Endothelial cell of umbilical vein (primary cell): ENCODE data around the gene RGS7.

Source experiments
- EZH2 ChIP-seq: IDR thresholded peaks from 2 replicates; pipeline ENCODE4 v1.6.1; 2012; ENCODE audit warnings: borderline replicate concordance, low read depth, mild to moderate bottlenecking, moderate library complexity, low read length, inconsistent platforms; ENCODE audit not compliant: severe bottlenecking
- FOS ChIP-seq: IDR thresholded peaks from 2 replicates; pipeline ENCODE4 v1.6.1; 2011; ENCODE audit warnings: mild to moderate bottlenecking, low read length, moderate library complexity, borderline replicate concordance; ENCODE audit not compliant: insufficient read depth
- GATA2 ChIP-seq: IDR thresholded peaks from 2 replicates; pipeline ENCODE4 v1.7.0; 2011; ENCODE audit warnings: low read depth, mild to moderate bottlenecking, moderate library complexity, mixed read lengths, low read length; ENCODE audit not compliant: insufficient read length, insufficient read depth
- JUN ChIP-seq: IDR thresholded peaks from 2 replicates; pipeline ENCODE4 v1.6.1; 2011; ENCODE audit warnings: borderline replicate concordance, low read depth; ENCODE audit not compliant: insufficient read length, insufficient read depth
- MYC ChIP-seq: IDR thresholded peaks from one replicate; pipeline ENCODE4 v1.6.1; 2011; ENCODE audit warnings: mild to moderate bottlenecking, low read depth, low read length
- POLR2A ChIP-seq: IDR thresholded peaks from 2 replicates; pipeline ENCODE4 v1.6.1; 2012; ENCODE audit warnings: low read depth, mild to moderate bottlenecking, control low read depth, low read length
- POLR2AphosphoS5 ChIP-seq: IDR thresholded peaks from 2 replicates; pipeline ENCODE4 v1.6.1; 2012; ENCODE audit warnings: low read depth, mild to moderate bottlenecking, control low read depth, low read length, moderate library complexity; ENCODE audit not compliant: insufficient read depth
- TF ChIP-seq, protein P1 (sequence below), 2 donors: IDR thresholded peaks; 1 replicate in 1 of 2; 2 replicates in 1 of 2; pipeline ENCODE4 v1.5.1; 2011; ENCODE audit warnings: low read length in 2 of 2, mild to moderate bottlenecking in 2 of 2, moderate library complexity in 2 of 2, control low read depth in 1 of 2, inconsistent platforms in 1 of 2, low read depth in 1 of 2; ENCODE audit not compliant: insufficient read depth in 1 of 2; ENCODE audit errors: extremely low read depth in 1 of 2
- TF ChIP-seq, protein P2 (sequence below): IDR thresholded peaks from 2 replicates; pipeline ENCODE4 v1.6.1; 2011; ENCODE audit not compliant: insufficient read depth, insufficient read length

DNA sequence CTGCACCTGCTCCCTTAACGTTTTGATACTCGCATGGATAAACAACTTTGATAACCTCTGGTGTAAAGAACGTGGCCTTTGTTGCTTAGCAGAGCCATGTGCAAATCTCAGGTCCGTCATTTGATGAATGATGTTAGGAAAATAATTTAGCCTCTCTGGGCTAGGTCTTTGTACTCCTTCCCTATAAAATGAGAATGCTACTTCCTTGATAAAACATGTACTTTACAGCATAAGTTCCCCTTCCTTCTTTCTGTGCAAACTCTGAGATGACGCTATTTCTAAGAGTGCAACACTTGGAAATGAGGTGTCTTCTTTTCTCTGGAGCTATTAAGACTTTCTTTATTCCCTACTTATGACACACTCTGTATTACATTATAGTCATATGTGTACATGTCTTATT lies 243.4 kb downstream of the RGS7 start:
- TF ChIP-seq, protein P1, sequence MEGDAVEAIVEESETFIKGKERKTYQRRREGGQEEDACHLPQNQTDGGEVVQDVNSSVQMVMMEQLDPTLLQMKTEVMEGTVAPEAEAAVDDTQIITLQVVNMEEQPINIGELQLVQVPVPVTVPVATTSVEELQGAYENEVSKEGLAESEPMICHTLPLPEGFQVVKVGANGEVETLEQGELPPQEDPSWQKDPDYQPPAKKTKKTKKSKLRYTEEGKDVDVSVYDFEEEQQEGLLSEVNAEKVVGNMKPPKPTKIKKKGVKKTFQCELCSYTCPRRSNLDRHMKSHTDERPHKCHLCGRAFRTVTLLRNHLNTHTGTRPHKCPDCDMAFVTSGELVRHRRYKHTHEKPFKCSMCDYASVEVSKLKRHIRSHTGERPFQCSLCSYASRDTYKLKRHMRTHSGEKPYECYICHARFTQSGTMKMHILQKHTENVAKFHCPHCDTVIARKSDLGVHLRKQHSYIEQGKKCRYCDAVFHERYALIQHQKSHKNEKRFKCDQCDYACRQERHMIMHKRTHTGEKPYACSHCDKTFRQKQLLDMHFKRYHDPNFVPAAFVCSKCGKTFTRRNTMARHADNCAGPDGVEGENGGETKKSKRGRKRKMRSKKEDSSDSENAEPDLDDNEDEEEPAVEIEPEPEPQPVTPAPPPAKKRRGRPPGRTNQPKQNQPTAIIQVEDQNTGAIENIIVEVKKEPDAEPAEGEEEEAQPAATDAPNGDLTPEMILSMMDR (IDR thresholded peaks at IDR 0.05; ENCODE audit: extremely low read depth in 1 of 2, insufficient read depth in 1 of 2, low read depth in 1 of 2, low read length in 2 of 2), result no peak
- TF ChIP-seq POLR2A (no peak), JUN (no peak), GATA2 (no peak), POLR2AphosphoS5 (no peak), EZH2 (no peak), MYC (no peak), FOS (no peak)
- TF ChIP-seq, protein P2, sequence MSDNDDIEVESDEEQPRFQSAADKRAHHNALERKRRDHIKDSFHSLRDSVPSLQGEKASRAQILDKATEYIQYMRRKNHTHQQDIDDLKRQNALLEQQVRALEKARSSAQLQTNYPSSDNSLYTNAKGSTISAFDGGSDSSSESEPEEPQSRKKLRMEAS, result no peak
